Ovary (tissue), 3 donors: ENCODE data around the gene TSC2.

Source experiments
- CTCF ChIP-seq, 3 donors: fragments of 450-650 bp in 2 of 3; fragments of 200-600 bp in 1 of 3; IDR thresholded peaks; one replicate each; pipeline versions ENCODE4 v1.5.1 to v1.8.0; 2016 to 2022; ENCODE audit warnings: antibody characterized with exemption in 3 of 3, mild to moderate bottlenecking in 1 of 3
- EP300 ChIP-seq: sonication (generic); formaldehyde crosslinking; IDR thresholded peaks from one replicate; pipeline ENCODE4 v1.6.1; 2017; ENCODE audit warnings: antibody characterized with exemption
- POLR2A ChIP-seq: fragments of 450-650 bp; IDR thresholded peaks from one replicate; pipeline ENCODE4 v1.6.1; 2017; ENCODE audit warnings: antibody characterized with exemption, mild to moderate bottlenecking, moderate library complexity
- donor health status: DM: no; HTN: no; CAD: no.

- TF ChIP-seq CTCF (IDR thresholded peaks at IDR 0.05) (no peak), EP300 (no peak), POLR2A (no peak)
Measured at GRCh38 chr16:2035431-2036199, 12.2 kb upstream of the TSC2 start.
